Measurements from ENCODE around the gene TMEM30B.
"Not testable (repeated sequence)": the region's sequence is repeated elsewhere in the genome, so short reads cannot be mapped to it uniquely, and the experiment has no call there.

Gene TMEM30B

GRCh38 chr14:61281186-61281947 lies at the start of gene TMEM30B:
Gene TMEM30B, minus strand, starts transcription at chr14:61281338. Its CDS starts 191 bp downstream, at chr14:61281147.
- DNase-seq, result peak; percentile 100

DNA sequence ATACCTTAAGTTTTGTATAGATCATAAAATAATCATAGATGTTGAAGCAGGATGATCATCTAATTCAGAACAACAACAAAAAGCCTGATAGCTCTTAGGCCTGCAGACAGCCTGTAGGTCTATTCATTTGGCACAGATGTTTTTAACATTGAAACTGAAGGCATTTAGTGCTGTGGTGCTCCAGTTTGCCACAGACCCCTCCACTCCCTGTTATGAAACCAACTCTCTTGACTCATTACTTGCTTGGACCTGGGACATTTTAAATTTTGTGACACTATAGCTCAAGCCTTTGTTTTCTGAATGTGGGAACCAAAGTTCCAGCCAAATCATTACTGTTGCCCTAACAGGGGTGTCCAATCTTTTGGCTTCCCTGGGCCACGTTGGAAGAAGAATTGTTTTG lies 49.4 kb upstream of the TMEM30B start:
- no peak for DNase-seq

- DNase-seq, result no peak
Measured at GRCh38 chr14:61329478-61330051, 48.4 kb upstream of the TMEM30B start.

DNA sequence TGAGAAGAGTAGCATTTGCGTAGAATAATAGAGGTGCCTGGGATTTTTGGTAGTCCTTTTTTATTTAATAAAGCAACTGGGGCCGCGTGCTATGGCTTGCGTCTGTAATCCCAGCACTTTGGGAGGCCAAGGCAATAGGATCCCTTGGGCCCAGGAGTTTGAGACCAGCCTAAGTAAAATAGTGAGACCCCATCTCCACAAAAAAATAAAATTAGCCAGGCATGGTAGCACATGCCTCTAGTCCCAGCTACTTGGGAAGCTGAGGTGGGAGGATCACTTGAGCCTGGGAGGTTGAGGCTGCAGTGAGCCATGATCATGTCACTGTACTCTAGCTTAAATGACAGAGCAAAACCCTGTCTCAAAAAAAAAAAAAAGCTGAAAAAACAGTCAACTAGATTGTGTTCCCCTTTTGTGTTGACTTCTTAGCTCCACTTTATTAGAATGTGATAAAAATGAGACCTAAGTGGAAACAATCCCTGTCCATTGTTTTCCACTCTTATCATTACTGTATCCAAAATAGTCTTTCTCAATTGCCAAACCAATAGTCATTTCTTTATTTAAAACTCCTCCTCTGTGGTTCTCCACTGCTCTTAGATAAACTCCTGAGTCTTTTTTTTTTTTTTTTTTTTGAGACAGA lies 47.6 kb upstream of the TMEM30B start:
- DNase-seq, result no peak

DNA sequence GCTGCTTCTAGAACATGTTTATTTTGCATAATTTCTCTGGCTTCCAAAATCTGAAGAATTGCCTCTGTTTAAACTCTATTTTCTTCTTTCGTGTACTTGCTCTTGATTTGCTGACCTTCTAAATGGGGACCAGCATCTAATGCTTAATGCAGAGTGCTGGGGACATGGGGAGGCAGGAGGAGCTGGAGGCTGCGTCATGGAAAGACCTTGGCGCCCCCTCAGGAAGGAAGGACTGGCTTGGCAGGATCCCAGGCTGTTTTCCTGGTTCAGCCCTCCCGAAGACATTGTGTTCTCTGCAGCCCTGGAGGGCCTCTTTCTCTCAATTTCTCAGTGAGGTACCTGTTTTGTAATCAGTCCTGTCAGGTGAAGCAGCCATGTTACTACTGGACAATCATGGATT lies 45.7 kb upstream of the TMEM30B start:
- peak; percentile 83 for DNase-seq

- no peak for DNase-seq
Measured at GRCh38 chr14:61326146-61326545, 45.0 kb upstream of the TMEM30B start.

DNA sequence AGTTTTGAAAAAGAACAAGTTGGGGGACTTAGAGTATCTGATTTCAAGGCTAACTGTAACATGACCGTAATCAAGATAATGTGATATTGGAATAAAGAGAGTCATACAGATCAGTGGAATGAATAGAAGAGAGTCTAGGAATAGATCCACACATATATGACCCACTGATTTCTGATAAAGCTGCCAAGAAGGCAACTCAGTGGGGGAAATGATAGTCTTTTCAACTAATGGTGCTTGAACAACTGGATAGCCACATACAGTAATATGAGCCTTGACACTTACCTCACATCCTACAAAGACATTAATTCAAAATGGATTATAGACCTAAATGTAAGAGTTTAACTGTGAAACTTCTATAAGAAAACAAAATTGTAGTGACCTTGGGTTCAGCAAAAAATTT lies 44.0 kb upstream of the TMEM30B start:
- DNase-seq, result no peak

GRCh38 chr14:61323970-61324369 lies 42.8 kb upstream of the TMEM30B start:
- DNase-seq, result no peak

DNA sequence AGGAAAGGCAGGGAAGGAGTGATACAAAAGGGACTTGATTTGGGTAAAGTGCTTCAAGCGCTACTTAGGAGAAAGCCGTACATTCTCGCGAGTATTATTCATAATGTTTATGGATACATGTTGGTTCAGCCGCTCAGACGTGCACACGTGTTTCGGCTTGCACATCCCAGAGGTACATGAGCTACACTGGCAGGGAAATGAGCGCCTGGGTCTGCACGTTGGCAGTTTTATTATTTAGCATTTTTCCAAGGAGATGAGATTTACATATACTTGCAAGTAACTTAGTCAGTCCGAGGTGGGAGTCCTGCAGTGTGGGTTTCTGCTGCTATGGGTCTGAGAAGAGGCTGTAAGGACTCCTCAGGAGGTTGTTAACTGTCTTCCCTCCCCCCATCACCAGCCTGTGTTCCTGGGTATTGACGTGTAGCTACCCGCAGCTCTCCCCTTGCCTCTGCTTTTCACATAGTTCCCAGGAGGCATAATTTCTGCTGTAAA lies 41.7 kb upstream of the TMEM30B start:
- DNase-seq, result peak; percentile 94

- DNase-seq, result peak; percentile 94
Measured at GRCh38 chr14:61322011-61322798, 41.1 kb upstream of the TMEM30B start.

DNA sequence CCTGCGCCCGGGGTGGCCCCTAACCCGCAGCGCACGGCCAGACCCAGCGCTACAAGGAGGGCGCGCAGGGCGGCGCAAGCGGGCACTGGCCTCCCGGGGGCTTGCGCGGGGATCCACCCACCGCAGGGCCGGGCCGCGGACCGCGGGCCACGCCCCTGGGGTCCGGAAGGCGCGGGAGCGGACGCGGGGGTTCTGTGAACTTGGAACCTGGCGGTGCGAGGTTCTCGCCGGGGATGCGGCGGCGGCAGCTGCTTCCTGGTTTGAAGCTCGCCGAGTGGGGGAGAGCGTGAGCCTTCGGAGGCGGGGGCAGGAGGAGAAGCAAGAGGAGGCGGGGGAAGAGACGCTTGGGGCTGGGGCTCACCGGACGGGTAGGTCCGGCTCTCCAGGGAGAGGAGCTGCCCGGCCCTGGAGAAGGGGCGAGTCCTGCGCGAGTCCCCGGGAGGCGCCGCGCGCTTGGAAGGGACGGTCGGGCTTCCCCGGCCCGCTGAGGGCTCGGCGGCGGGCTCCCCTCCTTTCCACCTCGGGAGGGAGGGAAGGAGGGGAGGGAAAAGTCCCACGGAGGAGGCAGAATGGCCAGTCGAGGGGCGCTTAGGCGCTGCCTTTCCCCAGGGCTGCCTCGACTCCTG lies 40.4 kb upstream of the TMEM30B start, which contains the start of gene PRKCH:
Gene PRKCH, plus strand, starts transcription at position 195 of the 626 bp plus-strand sequence. CDS start 523 bp downstream, outside the sequence.
- DNase-seq, result peak; percentile 96

DNA sequence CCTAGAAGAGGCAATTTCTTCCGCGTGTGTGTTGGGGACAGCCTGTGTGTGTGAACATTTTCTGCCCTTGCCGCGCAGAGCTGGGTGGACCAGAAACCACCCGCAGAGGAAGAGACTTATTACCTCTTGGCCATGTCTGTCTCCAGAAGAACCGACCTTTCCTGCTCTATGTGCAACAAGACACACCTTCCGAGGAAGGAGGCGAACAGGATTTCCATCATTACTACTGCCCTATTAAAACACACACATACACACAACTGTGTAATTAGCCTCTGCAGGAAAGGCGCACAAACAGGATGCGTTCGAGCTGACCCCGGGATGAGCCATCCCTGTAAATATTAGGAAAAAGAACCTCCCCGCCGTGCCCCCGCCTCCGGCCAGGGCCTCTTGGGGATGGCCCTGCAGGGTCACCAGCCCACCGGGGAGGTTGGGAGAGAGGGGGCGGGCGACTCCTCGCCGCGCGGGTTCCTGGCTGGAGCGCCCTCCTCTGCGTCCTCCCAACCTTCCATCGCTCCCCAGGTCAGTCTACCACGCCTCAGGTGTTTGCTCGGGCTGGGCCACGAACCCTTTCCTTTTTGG lies 39.8 kb upstream of the TMEM30B start:
- DNase-seq, result no peak

- DNase-seq, result not testable (repeated sequence)
Measured at GRCh38 chr14:61320170-61320569, 39.0 kb upstream of the TMEM30B start.

DNA sequence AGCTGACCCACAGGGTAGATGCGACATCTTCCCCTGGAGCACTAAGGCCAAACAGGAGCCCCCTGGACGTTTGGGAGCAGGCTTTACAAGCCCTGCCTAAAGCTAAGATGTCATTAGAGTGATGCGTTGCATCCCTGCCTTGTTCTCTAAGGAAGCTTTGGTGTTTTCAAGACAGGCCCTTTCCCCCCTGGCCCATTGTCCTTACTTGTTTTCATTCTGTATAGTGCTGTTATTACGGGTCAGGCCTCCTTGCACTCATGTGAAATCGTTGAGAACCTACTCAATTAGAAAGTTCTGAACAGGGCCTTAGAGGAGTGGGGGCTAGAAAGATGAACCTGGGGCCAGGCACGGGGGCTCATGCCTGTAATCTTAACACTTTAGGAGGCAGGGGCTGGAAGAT lies 38.6 kb upstream of the TMEM30B start:
- no peak for DNase-seq

DNA sequence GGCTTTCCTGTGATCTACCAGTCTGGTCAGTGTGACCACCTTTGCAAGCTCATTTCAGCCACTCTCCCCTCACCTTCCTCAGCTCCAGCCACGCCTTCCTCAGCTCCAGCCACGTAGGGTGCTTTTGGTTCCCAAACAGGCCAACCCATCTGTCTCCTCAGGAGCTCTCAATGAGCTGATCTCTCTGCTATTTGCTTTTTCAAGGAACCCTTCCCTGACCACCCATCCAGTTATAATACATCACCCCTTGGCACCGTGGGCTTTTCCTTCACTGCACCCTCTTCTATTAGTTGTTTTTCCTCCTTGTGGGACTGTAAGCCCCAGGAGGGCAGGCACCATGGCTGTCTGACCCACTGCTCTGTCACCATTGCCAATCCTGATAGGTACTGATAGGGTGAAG lies 37.9 kb upstream of the TMEM30B start:
- no peak for DNase-seq

DNA sequence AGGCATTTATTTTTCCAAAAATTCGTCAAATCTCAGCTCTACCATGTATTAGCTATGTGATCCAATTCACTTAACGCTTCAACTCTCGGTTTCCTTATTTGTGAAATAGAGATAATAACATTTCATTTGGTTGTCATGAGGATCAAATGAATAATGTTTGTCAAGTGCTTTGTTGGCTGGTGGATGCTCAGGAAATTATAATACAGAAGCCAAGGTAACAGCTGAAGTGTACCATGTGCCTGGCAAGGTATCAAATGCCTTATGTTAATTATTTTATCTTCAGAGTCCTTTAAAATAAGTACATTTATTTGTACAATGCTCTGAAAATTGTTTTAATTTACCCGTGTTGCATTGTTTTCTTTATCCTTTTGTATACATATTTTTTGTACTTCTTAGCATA lies 34.2 kb upstream of the TMEM30B start:
- peak; percentile 95 for DNase-seq

GRCh38 chr14:61308701-61309100 lies 27.6 kb upstream of the TMEM30B start:
- not testable (repeated sequence) for DNase-seq

DNA sequence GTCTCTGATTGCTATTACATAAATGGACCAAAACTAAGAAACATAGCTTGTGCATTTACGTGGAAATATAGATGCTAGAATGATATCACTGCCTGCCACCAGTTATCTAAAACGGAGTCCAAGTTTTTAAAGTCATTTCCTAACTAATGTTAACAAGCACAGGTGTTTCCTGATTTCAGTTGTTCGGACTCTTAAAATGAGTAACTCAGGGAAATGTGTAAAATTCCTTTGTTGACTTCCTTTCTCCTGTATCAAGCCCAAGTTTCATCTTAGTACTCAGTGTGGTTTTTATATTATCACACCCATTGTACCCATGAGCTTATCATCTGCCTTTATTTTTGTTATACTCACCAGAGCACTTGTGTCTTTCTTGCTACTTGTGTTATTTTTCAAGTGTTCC lies 27.1 kb upstream of the TMEM30B start:
- no peak for DNase-seq

GRCh38 chr14:61304688-61305087 lies 23.6 kb upstream of the TMEM30B start:
- no peak for DNase-seq

DNA sequence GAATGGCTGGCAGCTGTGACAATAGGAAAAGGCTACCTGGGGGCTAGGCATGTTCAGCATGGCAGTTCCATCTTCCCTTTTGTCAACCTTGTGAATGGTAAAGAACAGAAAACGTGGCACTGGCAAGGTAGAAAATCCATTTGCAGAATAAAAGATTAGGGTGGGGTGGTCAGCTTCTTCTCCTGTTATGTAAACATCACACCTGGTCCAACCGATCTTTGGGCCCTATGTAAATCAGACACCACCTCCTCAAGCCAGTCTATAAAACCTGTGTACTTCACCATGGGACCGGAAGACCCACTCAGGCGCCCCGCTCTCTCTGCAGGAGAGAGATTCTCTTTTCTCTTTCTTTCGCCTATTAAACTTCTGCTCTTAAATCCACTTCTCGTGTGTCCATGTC lies 19.6 kb upstream of the TMEM30B start:
- DNase-seq, result no peak

GRCh38 chr14:61300209-61300608 lies 19.1 kb upstream of the TMEM30B start:
- DNase-seq, result no peak

DNA sequence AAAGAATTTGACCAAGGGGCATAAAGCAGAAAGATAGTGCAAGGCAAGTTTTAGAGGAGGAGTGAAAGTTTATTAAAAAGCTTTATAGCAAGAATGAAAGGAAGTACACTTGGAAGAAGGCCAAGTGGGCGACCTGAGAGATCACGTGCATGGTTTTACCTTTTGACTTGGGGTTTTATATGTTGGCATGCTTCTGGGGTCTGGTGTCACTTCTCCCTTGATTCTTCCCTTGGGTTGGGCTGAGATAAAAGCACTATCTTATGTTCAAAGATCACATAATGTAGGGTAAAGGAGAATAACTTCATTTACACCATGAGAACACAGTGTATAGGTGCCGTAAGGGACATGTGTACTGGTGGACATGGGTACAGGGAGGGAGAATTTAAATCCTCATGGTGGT lies 17.7 kb upstream of the TMEM30B start:
- DNase-seq, result no peak

Data from NCI-H2029 (cell line).